ENCODE measurements around the gene KRTAP6-3. TPM values are rescaled to one million over a fixed set of nuclear protein-coding genes. Genes with fewer than 3 reads are reported as not detected.

The KRTAP6-3 gene
- total and polyA plus RNA-seq, 8 donors = not detected

DNA sequence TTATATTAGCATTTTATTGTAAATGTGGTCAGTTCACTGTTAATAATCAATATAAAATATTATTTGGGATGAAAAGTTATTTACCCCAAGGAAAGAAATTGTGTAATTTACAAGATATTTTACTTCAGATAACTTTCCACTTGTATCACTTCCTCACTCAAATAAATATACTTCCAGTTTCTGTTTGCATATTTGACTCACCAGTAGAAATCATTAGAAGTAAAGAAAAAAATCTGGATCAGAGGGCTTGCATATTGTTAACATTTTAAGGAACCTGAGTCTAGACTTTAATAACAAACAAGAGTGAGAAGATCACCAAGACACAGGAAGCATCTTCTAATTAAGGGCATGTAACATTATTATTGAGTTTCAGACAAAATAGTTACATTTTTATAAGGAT is 27.8 kb downstream of the KRTAP6-3 start:
- Histone ChIP-seq H3K4me1 (no peaks in the 10 kb centered on the region), H3K36me3 (no peaks in the 10 kb centered on the region), H3K27ac (no peak overlapping the region), H3K4me3 (no peak overlapping the region), H3K9me3 (no peaks in the 10 kb centered on the region), H3K27me3 (no peaks in the 10 kb centered on the region)
- ATAC-seq (no peak), FAIRE-seq (no peak), DNase-seq (no peak)
- TF ChIP-seq, protein P1, sequence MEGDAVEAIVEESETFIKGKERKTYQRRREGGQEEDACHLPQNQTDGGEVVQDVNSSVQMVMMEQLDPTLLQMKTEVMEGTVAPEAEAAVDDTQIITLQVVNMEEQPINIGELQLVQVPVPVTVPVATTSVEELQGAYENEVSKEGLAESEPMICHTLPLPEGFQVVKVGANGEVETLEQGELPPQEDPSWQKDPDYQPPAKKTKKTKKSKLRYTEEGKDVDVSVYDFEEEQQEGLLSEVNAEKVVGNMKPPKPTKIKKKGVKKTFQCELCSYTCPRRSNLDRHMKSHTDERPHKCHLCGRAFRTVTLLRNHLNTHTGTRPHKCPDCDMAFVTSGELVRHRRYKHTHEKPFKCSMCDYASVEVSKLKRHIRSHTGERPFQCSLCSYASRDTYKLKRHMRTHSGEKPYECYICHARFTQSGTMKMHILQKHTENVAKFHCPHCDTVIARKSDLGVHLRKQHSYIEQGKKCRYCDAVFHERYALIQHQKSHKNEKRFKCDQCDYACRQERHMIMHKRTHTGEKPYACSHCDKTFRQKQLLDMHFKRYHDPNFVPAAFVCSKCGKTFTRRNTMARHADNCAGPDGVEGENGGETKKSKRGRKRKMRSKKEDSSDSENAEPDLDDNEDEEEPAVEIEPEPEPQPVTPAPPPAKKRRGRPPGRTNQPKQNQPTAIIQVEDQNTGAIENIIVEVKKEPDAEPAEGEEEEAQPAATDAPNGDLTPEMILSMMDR (IDR thresholded peaks at IDR 0.05) = no peak
- intact Hi-C loops (cut with DNase I) = no loop called here

DNA sequence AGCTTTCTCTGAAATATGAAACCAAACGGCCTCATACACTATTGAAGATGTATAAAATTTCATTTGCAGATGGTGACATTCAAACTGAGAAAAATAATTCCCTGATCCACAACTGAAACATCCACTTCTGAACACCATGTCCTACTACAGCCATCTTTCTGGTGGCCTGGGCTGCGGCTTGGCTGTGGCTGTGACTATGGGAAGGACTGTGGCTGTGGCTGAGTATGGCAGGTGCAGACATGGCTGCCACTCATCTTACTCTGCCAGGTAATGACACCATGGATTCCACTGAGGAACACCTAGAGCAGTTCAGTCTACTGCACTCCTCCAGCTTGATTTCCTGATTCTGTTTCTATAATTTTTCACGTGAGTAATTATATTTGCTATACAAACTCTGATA is 28.3 kb downstream of the KRTAP6-3 start, which contains the start of gene KRTAP20-4:
KRTAP20-4 (plus strand) TSS at position 106 of the 400 bp plus-strand sequence.
- intact Hi-C loops (cut with DNase I) = no loop called here
- ATAC-seq = no peak
- FAIRE-seq = no peak

DNA sequence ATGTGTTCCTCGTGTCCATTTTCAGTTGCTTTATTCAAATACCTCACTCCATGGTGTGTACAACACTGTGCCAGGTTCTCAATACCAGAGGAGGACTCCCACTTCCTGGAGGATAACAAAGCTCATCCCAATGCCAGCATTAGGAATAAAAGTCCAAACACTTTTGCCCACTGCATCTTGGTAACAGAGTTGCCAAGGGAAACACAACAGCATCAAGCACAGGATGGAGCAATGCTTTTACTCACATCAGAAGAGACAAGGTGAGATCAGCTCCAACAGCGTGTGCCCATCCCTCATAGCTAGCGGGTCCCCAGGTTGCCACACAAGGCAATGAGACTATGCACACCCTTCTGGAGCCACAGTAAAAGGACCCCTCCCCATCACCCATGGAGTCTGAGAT is 31.1 kb downstream of the KRTAP6-3 start:
- intact Hi-C loops (cut with DNase I) = no loop called here
- no peak overlapping the region for H3K27ac ChIP-seq
- WGBS, 2 donors = 73 to 80% methylated on average over 3 of the region's 3 CpGs
- DNase-seq (no peak), FAIRE-seq (no peak), ATAC-seq (no peak)
- no peaks in the 10 kb centered on the region for H3K9me3 ChIP-seq
- TF ChIP-seq, protein P1 (IDR thresholded peaks at IDR 0.05) = no peak
- no peak overlapping the region for H3K4me3 ChIP-seq
- no peaks in the 10 kb centered on the region for H3K27me3 ChIP-seq
- H3K36me3 ChIP-seq = no peaks in the 10 kb centered on the region
- no peaks in the 10 kb centered on the region for H3K4me1 ChIP-seq

More for the DNA sequence above, 28.3 kb downstream of the KRTAP6-3 start, which contains the start of gene KRTAP20-4:
- Histone ChIP-seq H3K4me3 (no peak within 1 kb of the TSS), H3K9me3 (no peaks in the 10 kb centered on the region), H3K27me3 (no peaks in the 10 kb centered on the region), H3K4me1 (no peaks in the 10 kb centered on the region), H3K27ac (no peak within 1 kb of the TSS), H3K36me3 (no peaks in the 10 kb centered on the region)
- no peak for DNase-seq
- TF ChIP-seq, protein P1 (IDR thresholded peaks at IDR 0.05) = no peak
- 66 to 82% methylated on average over 3 of the region's 3 CpGs for WGBS, 2 donors

DNA sequence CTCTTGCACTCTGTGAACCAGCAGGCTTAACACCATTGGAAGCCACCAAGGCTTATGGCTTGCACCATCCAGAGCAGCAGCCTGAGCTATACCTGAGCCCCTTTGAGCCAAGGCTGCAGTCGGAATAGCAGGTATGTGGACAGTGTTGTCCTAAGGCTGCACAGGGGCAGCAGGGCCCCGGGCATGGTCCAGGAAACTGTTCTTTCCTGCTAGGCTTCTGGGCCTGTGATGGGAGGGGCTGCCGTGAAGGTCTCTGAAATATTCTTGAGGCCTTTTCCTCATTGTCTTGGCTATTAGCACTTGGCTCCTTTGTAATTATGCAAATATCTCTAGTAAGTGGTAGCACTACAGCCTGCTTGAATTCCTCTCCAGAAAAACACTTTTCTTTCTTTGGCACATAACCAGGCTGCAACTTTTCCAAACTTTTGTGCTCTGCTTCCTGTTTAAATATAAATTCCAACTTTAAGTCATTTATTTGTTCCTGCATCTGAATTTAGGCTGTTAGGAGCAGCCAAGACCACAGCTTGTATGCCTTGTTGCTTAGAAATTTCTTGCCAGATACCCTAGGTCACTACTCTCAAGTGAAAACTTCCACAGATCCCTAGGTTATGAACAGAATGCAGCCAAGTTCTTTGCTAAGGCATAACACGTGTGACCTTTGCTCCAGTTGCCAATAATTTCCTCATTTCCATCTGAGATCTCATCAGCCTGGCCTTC is 33.4 kb downstream of the KRTAP6-3 start:
- Histone ChIP-seq H3K4me1 (no peaks in the 10 kb centered on the region), H3K27me3 (no peaks in the 10 kb centered on the region), H3K9me3 (no peaks in the 10 kb centered on the region), H3K27ac (no peak overlapping the region), H3K4me3 (no peak overlapping the region), H3K36me3 (no peaks in the 10 kb centered on the region)
- no peak for ATAC-seq
- intact Hi-C loops (cut with DNase I) = no loop called here
- TF ChIP-seq, protein P1 (IDR thresholded peaks at IDR 0.05) = no peak
- no peak for DNase-seq
- WGBS, 2 donors = 71 to 72% methylated on average over 4 of the region's 4 CpGs
- FAIRE-seq = no peak

DNA sequence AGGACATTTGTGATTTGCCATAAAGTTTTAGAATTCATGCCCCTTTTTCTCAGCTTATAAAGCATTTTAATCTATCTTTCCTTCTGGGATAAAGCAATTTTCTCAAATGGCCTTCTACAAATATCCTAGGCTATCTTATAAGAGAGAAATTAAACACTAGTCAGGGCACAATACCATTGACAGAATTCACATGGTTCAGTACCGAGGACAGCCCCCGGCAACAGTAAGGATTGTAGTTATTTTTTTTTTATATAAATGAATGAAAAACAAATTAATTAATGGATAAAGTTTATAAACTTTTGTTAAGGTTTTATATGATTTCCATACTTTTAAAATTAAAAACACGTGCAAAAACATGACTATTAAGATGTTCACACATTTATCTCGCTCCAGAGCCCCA is 35.9 kb downstream of the KRTAP6-3 start:
- Histone ChIP-seq H3K4me3 (no peak overlapping the region), H3K27me3 (no peaks in the 10 kb centered on the region), H3K4me1 (no peaks in the 10 kb centered on the region), H3K27ac (no peak overlapping the region), H3K9me3 (no peaks in the 10 kb centered on the region), H3K36me3 (no peaks in the 10 kb centered on the region)
- TF ChIP-seq, protein P1 (IDR thresholded peaks at IDR 0.05) = no peak
- ATAC-seq (no peak), DNase-seq (no peak), FAIRE-seq (no peak)
- intact Hi-C loops (cut with DNase I) = no loop called here
- WGBS, 2 donors = 68 to 71% methylated on average over 4 of the region's 4 CpGs

Data from pancreas (tissue), 10 donors.